ENCODE data around the gene LMO4. TPM values are rescaled to one million over a fixed set of nuclear protein-coding genes. Genes with fewer than 3 reads are reported as not detected.

The LMO4 gene
- total and polyA plus RNA-seq, 2 of the 13 experiments (the other 11 are each of a cell fraction or from before 2014, with no cell fraction given): 19.3 to 49.9 TPM

- TF ChIP-seq CREB3 (CRISPR knock-in tag; IDR thresholded peaks at IDR 0.05) (no peak), POLR2A (IDR thresholded peaks at IDR 0.05; ENCODE audit: insufficient read depth in 1 of 2, low read depth in 2 of 2, low read length in 2 of 2) (peak; percentile 59 to 84), DBP (CRISPR knock-in tag; IDR thresholded peaks at IDR 0.05; ENCODE audit: not compliant biosample characterization) (no peak), JUN (CRISPR knock-in tag; IDR thresholded peaks at IDR 0.05) (no peak), PREB (CRISPR knock-in tag; IDR thresholded peaks at IDR 0.05) (no peak), RNF219 (CRISPR knock-in tag; IDR thresholded peaks at IDR 0.05) (no peak), SETDB1 (CRISPR knock-in tag; IDR thresholded peaks at IDR 0.05; ENCODE audit: borderline replicate concordance) (no peak), NCOA5 (CRISPR knock-in tag; IDR thresholded peaks at IDR 0.05) (no peak), U2AF1 (optimal IDR thresholded peaks at IDR 0.05; ENCODE audit: low read depth, low read length) (no peak), ZNF275 (CRISPR knock-in tag; IDR thresholded peaks at IDR 0.05; ENCODE audit: borderline replicate concordance) (no peak), TERF1 (CRISPR knock-in tag; IDR thresholded peaks at IDR 0.05) (no peak), IRX3 (CRISPR knock-in tag; IDR thresholded peaks at IDR 0.05; ENCODE audit: borderline replicate concordance, low read depth) (no peak), ZNF563 (CRISPR knock-in tag; IDR thresholded peaks at IDR 0.05) (no peak), PAWR (CRISPR knock-in tag; IDR thresholded peaks at IDR 0.05; ENCODE audit: borderline replicate concordance) (no peak), EED (CRISPR knock-in tag; IDR thresholded peaks at IDR 0.05) (no peak), CENPX (CRISPR knock-in tag; IDR thresholded peaks at IDR 0.05) (no peak), SNAPC2 (CRISPR knock-in tag; IDR thresholded peaks at IDR 0.05) (no peak), BRCA1 (CRISPR knock-in tag; IDR thresholded peaks at IDR 0.05) (no peak), FOSL1 (CRISPR knock-in tag; IDR thresholded peaks at IDR 0.05; ENCODE audit: borderline replicate concordance) (no peak), RELA (CRISPR knock-in tag; IDR thresholded peaks at IDR 0.05) (no peak)
These were observed at the start of gene LMO4 (continued) for GRCh38 chr1:87328272-87329050.
